Fibroblast of the aortic adventitia (primary cell): ENCODE data around the gene ZDHHC24. TPM values are rescaled to one million over a fixed set of nuclear protein-coding genes. Genes with fewer than 3 reads are reported as not detected.
A peak's percentile ranks its signal among the peaks of the same experiment; 100 is the strongest.
"Not testable (repeated sequence)": the region's sequence is repeated elsewhere in the genome, so short reads cannot be mapped to it uniquely, and the experiment has no call there.

Experiments
- DNase-seq: peaks from one replicate; pipeline ENCODE4 v3.0.0-alpha.2; 2010; ENCODE audit warnings: low read depth
- H3K4me3 ChIP-seq: 2 replicates; pipeline ENCODE4 v1.5.1; 2011; ENCODE audit warnings: low read depth, mild to moderate bottlenecking, control low read depth, low read length, moderate library complexity
- CTCF ChIP-seq: IDR thresholded peaks from 2 replicates; pipeline ENCODE4 v1.5.1; 2011; ENCODE audit warnings: mild to moderate bottlenecking, low read length, control low read depth, inconsistent platforms; ENCODE audit not compliant: insufficient read depth
- total RNA-seq: library from RNA; depleted of rRNA; stranded (reverse); fragments of >200 nt; gene quantifications from 2 replicates; pipeline ENCODE4 v1.2.3, GENCODE V29; 2012; ENCODE audit warnings: low replicate concordance

ZDHHC24 gene
- total RNA-seq, 1 donor = 8.6 TPM

GRCh38 chr11:66589996-66590675, 44.3 kb upstream of the ZDHHC24 start:
- DNase-seq = no peak
- TF ChIP-seq CTCF = no peak
- H3K4me3 ChIP-seq = no peak overlapping the region

- not testable (repeated sequence) for H3K4me3 ChIP-seq, DNase-seq
These were observed 43.5 kb upstream of the ZDHHC24 start for GRCh38 chr11:66589315-66589714.

GRCh38 chr11:66586136-66586535, 40.3 kb upstream of the ZDHHC24 start:
- no peak for DNase-seq
- no peak for TF ChIP-seq CTCF
- H3K4me3 ChIP-seq = no peak overlapping the region

GRCh38 chr11:66585447-66585846, 39.6 kb upstream of the ZDHHC24 start:
- DNase-seq, H3K4me3 ChIP-seq: not testable (repeated sequence)

- not testable (repeated sequence) for DNase-seq, H3K4me3 ChIP-seq
These were observed 36.8 kb upstream of the ZDHHC24 start for GRCh38 chr11:66582565-66583147.

GRCh38 chr11:66581261-66581660, 35.4 kb upstream of the ZDHHC24 start:
- TF ChIP-seq CTCF = no peak
- no peak for DNase-seq
- H3K4me3 ChIP-seq = no peak overlapping the region

- H3K4me3 ChIP-seq = no peak overlapping the region
- TF ChIP-seq CTCF = no peak
- DNase-seq = no peak
These were observed 35.0 kb upstream of the ZDHHC24 start for GRCh38 chr11:66580803-66581202.

GRCh38 chr11:66579017-66579606, 33.3 kb upstream of the ZDHHC24 start:
- H3K4me3 ChIP-seq = no peak overlapping the region
- peak; percentile 74 for DNase-seq
- peak; percentile 80 for TF ChIP-seq CTCF
